HEK293T (cell line): ENCODE measurements around the gene VWC2L.

ENCODE experiments used
- ELF4 ChIP-seq: fragments of 450-650 bp; IDR thresholded peaks from 2 replicates; pipeline ENCODE4 v1.6.1; 2017; ENCODE audit warnings: antibody characterized with exemption
- FOXA1 ChIP-seq: fragments of 450-650 bp; IDR thresholded peaks from 2 replicates; pipeline ENCODE4 v1.6.1; 2016; ENCODE audit warnings: mild to moderate bottlenecking
- FOXM1 ChIP-seq: fragments of 450-650 bp; IDR thresholded peaks from 2 replicates; pipeline ENCODE4 v1.6.1; 2017; ENCODE audit warnings: mild to moderate bottlenecking, borderline replicate concordance
- HDGF ChIP-seq: fragments of 450-650 bp; IDR thresholded peaks from 2 replicates; pipeline ENCODE4 v1.6.1; 2017; ENCODE audit warnings: antibody characterized with exemption, borderline replicate concordance
- SP1 ChIP-seq: fragments of 450-650 bp; IDR thresholded peaks from 2 replicates; pipeline ENCODE4 v1.6.1; 2017

DNA sequence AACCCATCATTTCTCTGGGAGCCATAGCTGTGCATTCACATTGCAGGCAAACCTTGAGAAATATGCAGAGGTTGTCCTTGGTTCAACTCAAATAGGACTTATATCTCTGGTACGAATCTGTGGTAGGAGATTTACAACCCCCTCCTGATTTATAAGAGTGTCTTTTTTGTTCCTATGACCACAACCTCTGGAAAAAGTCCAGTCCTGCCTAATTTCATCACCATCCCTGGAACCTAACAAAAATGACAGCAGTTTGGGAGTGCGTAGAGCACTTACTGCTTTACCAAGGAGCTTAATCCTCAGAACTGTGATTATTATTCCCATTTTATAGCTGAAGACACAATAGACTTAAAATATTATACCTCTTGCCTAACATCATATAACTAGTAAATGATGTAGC lies 66.5 kb downstream of the VWC2L start:
- TF ChIP-seq FOXA1 (no peak), SP1 (no peak), ELF4 (no peak), FOXM1 (no peak), HDGF (no peak)
